NT2/D1 (cell line): ENCODE data around the gene PLRG1.

Source experiments
- YY1 ChIP-seq: IDR thresholded peaks from 2 replicates; pipeline ENCODE4 v1.6.1; 2011; ENCODE audit not compliant: insufficient read length, insufficient read depth
- ZNF274 ChIP-seq: IDR thresholded peaks from 2 replicates; pipeline ENCODE4 v1.6.1; 2011; ENCODE audit warnings: mild to moderate bottlenecking, low read depth, low read length

- no peak for TF ChIP-seq ZNF274
- no peak for TF ChIP-seq YY1
These were observed 15.9 kb downstream of the PLRG1 start for GRCh38 chr4:154534296-154534695.
